ENCODE measurements around the gene CES4A.
"Not testable (repeated sequence)": the region's sequence is repeated elsewhere in the genome, so short reads cannot be mapped to it uniquely, and the experiment has no call there.

The CES4A gene

DNA sequence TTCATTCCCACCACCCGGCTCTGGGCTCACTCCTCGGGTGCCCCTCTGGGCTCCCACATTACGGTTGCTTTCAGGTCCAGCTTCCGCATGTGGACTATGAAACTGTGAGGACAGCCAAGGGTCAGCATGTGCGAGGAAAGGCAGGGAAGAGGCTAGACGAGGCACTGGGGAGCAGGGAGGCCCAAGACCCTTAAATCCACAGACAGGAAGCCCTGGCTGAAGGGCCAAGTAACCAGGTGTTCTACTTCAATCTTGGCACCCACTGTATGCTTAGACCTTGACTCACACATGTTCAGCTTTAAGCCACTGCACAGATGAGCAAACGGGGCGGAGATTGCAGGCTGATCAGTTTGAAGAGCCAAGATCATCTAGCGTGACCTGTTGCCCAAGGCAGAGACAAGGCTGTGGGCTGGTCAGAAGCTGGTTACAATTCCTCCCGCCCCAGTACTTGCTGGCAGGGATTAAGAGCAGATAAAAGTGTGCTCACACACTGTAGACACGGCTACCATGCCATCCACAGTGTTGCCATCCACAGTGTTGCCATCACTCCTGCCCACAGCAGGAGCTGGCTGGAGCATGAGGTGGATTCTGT lies at the start of gene CES4A:
TSS of gene CES4A (plus strand) at position 393 of the 592 bp plus-strand sequence. CDS start at position 577, 184 bp downstream.
- DNase-seq = no peak

- no peak for DNase-seq
Observed at GRCh38 chr16:66939366-66939765, 49.0 kb upstream of the CES4A start.

- no peak for DNase-seq
Observed at GRCh38 chr16:66940236-66940635, 48.2 kb upstream of the CES4A start.

- no peak for DNase-seq
Observed at GRCh38 chr16:66942981-66943380, 45.4 kb upstream of the CES4A start.

GRCh38 chr16:66943426-66944053 lies 44.8 kb upstream of the CES4A start:
- no peak for DNase-seq

DNA sequence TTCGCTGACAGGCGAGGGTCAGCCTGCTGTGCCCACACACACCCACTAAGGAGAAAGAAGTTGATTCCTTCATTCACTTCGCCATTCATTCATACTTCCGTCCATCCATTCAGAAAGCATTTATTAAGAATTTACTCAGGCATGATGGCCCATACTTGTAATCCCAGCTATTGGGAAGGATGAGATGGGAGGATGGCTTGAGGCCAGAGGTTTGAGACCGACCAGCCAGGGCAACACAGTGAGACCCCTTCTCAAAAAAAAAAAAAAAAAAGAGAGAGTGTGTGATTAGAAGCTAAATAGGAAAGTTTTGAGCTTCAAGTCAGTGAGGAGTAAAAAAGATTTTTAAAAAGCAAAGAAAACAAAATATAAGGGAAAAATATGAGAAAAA lies 44.3 kb upstream of the CES4A start:
- no peak for DNase-seq

DNA sequence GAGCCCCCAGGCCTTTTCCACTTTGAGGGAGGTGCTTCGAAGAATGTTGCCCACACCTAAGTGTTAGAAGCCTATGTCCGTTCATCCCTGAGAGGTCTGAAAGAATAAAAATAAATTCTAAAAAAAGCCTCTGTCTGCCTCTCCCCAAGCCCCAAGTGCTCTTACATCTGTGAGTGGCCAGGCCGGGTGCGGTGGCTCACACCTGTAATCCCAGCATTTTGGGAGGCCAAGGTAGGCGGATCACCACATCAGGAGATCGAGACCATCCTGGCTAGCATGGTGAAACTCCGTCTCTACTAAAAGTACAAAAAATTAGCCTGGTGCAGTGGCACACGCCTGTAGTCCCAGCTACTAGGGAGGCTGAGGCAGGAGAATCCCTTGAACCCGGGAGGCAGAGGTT lies 43.4 kb upstream of the CES4A start:
- DNase-seq = not testable (repeated sequence)

- no peak for DNase-seq
Observed at GRCh38 chr16:66945939-66946338, 42.5 kb upstream of the CES4A start.

GRCh38 chr16:66946541-66946940 lies 41.8 kb upstream of the CES4A start:
- DNase-seq = no peak

- no peak for DNase-seq
Observed at GRCh38 chr16:66946974-66947301, 41.5 kb upstream of the CES4A start.

DNA sequence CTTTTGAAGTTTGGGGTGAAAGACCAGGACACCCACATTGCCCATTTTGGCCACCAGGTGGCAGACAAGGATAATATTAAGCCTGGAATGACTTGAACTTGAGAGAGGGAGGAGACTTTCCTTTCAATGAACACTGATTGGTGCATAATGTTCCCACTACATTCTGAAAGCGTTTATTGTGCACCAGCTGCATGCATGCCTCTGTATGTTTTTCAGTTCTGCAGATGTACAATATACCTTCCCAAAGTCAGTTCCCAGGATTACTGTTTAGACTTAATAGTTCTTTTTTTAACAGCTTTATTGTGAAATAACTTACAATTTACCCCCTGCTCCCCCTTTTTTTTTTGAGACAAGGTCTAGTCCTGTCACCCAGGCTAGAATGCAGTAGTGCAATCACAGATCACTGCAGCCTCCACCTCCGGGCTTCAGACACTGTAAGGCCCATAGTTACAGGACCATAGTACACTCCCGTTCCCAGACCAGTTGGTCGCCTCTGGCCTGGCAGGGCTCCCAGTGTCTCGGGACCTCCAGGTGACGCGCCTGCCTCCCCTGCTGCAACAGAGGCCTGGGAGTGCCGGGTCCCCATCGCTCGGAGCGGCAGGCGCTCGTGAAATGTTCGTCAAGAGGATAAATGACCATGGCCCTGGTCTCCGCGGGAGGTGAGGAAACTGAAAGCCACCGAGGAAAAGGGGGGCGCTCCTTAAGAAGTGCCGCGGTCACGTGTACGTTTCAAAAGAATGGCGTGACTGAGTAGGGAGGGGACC lies 40.9 kb upstream of the CES4A start:
- DNase-seq = peak; percentile 32

DNA sequence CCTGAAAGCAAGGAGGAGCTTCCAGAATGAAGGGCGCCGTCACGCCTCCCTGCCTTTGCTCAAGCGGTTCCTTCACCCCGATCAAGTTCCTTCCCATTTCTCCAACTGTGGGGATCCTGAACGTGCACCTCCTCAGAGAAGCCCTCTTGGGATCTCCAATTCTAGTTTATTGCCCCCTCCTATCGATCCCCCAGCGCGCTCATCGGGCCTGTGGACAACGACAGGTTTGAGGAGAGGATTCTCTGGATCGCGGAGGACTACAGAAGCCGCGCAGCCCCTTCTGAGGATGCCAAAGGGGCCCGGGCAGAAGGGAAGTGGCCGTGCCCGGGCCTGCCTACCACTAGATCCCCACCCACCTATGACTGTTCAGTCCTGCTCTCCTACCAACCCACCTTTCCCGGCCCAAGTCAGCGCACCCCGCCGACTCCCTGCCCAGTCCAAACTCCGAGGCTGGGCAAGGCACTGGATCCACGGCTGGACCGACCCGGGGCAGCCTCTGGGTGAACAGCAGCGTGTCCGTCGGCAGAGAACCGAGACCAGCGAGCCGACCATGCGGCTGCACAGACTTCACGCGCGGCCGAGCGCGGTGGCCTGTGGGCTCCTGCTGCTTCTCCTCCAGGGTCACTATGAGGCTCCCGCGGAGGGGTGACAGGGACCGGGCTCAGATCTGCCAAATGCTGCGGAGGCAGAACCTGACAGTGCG lies 40.1 kb upstream of the CES4A start:
- DNase-seq = no peak

DNA sequence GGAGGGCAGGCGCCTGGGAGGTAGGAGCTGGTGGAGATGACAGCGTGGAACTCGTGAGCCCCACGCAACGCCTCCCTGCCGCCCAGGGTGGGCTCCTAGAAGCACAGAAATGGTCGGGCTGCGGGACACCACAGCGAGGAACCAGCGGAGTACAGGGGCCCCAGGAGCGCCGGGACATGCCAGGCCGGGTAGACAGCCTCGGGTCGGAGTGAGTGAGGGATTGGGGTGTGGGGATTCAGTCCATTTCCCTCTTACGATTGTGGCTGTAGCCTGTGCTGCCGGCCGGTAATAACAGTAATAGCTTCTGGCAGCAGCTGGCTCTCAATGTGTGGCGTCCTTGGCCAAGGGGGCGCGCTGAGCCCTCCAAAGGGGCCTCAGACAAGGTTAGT lies 39.6 kb upstream of the CES4A start:
- no peak for DNase-seq

GRCh38 chr16:66949472-66949871 lies 38.9 kb upstream of the CES4A start:
- DNase-seq = no peak

DNA sequence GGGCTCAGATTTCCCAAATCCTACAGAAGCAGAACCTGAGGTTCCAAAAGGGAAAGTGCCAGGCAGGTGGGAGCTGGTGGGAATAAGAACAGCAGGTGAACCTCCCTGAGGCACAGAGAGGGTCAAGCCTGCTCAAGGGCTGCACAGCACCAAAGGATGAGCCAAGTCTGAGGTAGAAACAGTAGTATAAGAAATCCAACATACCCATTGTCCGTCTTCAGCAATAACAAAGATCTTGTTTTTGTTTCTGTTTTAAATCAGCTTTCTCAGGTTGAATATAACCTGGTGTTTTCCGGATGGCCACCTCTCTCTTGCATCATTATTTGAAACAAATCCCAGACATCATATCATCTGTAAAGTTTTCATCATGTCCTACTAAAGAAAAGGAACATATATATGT lies 38.0 kb upstream of the CES4A start:
- no peak for DNase-seq

GRCh38 chr16:66950971-66951790 lies 37.2 kb upstream of the CES4A start:
- DNase-seq = no peak

DNA sequence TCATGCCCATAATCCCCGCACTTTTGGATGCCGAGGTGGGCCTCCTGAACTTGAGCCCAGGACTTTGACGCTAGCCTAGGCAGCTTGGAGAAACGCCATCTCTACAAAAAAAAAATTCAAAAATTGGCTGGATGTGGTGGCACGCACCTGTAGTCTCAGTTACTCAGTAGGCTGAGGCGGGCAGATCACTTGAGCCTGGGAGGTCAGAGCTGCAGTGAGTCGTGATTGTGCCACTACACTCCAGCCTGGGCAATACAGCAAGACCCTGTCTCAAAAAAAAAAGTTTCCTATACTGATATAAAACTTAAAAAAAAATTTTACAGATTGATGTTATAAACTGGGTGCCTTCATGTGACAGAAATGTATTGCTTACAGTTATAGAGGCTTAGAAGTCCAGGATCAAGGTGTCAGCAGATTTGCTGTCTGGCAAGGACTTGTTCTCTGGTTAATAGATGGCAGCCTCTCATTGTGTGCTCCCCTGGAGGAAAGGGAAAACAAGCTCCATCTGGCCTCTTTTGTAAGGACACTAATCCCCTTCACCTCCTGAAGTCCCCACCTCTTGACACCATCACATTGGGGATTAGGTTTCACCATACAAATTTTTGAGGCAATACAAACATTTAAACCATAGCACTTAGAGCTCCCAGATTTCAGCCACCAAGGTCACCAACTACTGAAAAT lies 35.8 kb upstream of the CES4A start:
- DNase-seq = no peak

- DNase-seq = no peak
Observed at GRCh38 chr16:66953462-66954096, 34.8 kb upstream of the CES4A start.

- DNase-seq = peak; percentile 40
Observed at GRCh38 chr16:66954097-66954659, 34.2 kb upstream of the CES4A start.

DNA sequence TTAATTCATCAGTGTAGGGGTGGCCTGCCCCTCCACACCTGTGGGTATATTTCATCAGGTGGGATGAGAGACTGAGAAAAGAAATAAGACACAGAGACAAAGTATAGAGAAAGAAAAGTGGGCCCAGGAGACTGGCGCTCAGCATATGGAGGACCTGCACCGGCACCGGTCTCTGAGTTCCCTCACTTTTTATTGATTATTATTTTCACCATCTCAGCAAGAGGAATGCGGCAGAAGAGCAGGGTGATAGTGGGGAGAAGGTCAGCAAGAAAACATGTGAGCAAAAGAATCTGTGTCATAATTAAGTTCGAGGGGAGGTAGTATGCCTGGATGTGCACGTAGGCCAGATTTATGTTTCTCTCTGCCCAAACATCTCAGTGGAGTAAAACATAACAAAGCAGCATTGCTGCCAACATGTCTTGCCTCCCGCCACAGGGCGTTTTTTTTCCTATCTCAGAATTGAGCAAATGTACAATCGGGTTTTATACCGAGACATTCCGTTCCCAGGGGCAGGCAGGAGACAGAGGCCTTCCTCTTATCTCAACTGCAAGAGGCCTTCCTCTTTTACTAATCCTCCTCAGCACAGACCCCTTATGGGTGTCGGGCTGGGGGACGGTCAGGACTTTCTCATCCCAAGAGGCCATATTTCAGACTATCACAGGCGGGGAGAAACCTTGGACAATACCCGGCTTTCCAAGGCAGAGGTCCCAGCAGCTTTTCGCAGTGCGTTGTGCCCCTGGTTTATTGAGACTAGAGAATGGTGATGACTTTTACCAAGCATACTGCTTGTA lies 32.8 kb upstream of the CES4A start:
- DNase-seq = not testable (repeated sequence)

DNA sequence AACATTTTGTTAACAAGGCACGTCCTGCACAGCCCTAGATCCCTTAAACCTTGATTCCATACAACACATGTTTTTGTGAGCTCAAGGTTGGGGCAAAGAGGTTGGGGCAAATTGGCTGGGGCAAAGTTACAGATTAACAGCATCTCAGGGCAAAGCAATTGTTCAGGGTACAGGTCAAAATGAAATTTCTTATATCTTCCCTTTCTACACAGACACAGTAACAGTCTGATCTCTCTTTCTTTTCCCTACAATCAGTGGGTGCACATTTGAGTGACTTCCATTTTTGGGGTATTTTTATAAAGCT lies 32.3 kb upstream of the CES4A start:
- DNase-seq = not testable (repeated sequence)
